GM23338 (cell line): ENCODE data around the gene GMPPA. TPM values are rescaled to one million over a fixed set of nuclear protein-coding genes. Genes with fewer than 3 reads are reported as not detected.

ENCODE experiments used
- ATAC-seq: fragments of 200-7000 bp; cut with Tn5 transposase; 3 replicates; pipeline ENCODE4 v1.9.1; 2020
- DNase-seq: peaks from one replicate; pipeline ENCODE4 v3.0.0-alpha.2; 2015; ENCODE audit warnings: low spot score
- H2AFZ ChIP-seq: fragments of 200-600 bp; sonication (generic); 2 replicates; pipeline ENCODE4 v1.8.0; 2016; ENCODE audit warnings: antibody characterized with exemption, mild to moderate bottlenecking, moderate library complexity
- H3F3A ChIP-seq: fragments of 200-600 bp; sonication (generic); replicated peaks from 2 replicates; pipeline ENCODE4 v1.8.0; 2017; ENCODE audit warnings: antibody characterized with exemption, mixed run types, low read depth
- H3K27ac ChIP-seq: fragments of 200-600 bp; sonication (generic); 2 replicates; pipeline ENCODE4 v1.6.1; 2016; ENCODE audit warnings: low read depth
- H3K27me3 ChIP-seq: fragments of 200-600 bp; sonication (generic); 2 replicates; pipeline ENCODE4 v1.8.0; 2016; ENCODE audit warnings: mild to moderate bottlenecking, mixed run types, moderate library complexity; ENCODE audit not compliant: insufficient read depth
- H3K36me3 ChIP-seq: fragments of 200-600 bp; sonication (generic); 2 replicates; pipeline ENCODE4 v1.8.0; 2016; ENCODE audit warnings: mild to moderate bottlenecking; ENCODE audit not compliant: insufficient read depth
- H3K4me1 ChIP-seq: fragments of 200-600 bp; sonication (generic); 2 replicates; pipeline ENCODE4 v1.8.0; 2016; ENCODE audit warnings: mild to moderate bottlenecking, moderate library complexity; ENCODE audit not compliant: insufficient read depth
- H3K4me2 ChIP-seq: fragments of 200-600 bp; sonication (generic); 2 replicates; pipeline ENCODE4 v1.7.1; 2017; ENCODE audit warnings: mixed run types
- H3K4me3 ChIP-seq: fragments of 200-600 bp; sonication (generic); 2 replicates; pipeline ENCODE4 v1.6.1; 2016; ENCODE audit warnings: mixed run types
- H3K79me2 ChIP-seq: fragments of 200-600 bp; sonication (generic); replicated peaks from 2 replicates; pipeline ENCODE4 v1.8.0; 2017; ENCODE audit warnings: mild to moderate bottlenecking; ENCODE audit not compliant: insufficient read depth
- H3K9me2 ChIP-seq: fragments of 200-600 bp; sonication (generic); 2 replicates; pipeline ENCODE4 v1.8.0; 2017; ENCODE audit not compliant: insufficient read depth
- H4K20me1 ChIP-seq: fragments of 200-600 bp; sonication (generic); replicated peaks from 2 replicates; pipeline ENCODE4 v1.8.0; 2017; ENCODE audit warnings: mild to moderate bottlenecking; ENCODE audit not compliant: insufficient read depth
- H3K27ac Mint-ChIP-seq: 2 replicates; pipeline ENCODE4 v1.8.0; 2020; ENCODE audit warnings: inconsistent platforms, mild to moderate bottlenecking, moderate library complexity, mixed read lengths
- H3K27me3 Mint-ChIP-seq: 3 replicates; pipeline ENCODE4 v1.8.0; 2022; ENCODE audit warnings: low read depth, mild to moderate bottlenecking, moderate library complexity, mixed read lengths, inconsistent platforms; ENCODE audit not compliant: insufficient read depth, poor library complexity
- H3K36me3 Mint-ChIP-seq: 3 replicates; pipeline ENCODE4 v1.8.0; 2021; ENCODE audit warnings: low read depth, mild to moderate bottlenecking, inconsistent platforms, moderate library complexity, mixed read lengths
- H3K4me1 Mint-ChIP-seq: 3 replicates; pipeline ENCODE4 v1.8.0; 2020; ENCODE audit warnings: mild to moderate bottlenecking, inconsistent platforms, mixed read lengths
- H3K4me3 Mint-ChIP-seq: 3 replicates; pipeline ENCODE4 v1.8.0; 2021; ENCODE audit warnings: moderate library complexity, mild to moderate bottlenecking, inconsistent platforms, mixed read lengths
- H3K9me3 Mint-ChIP-seq: 3 replicates; pipeline ENCODE4 v1.8.0; 2020; ENCODE audit warnings: moderate library complexity, mild to moderate bottlenecking, inconsistent platforms, mixed read lengths
- CREB1 ChIP-seq: fragments of 250-450 bp; sonication (Bioruptor Pico); IDR thresholded peaks from 2 replicates; pipeline ENCODE4 v1.5.0; 2020; ENCODE audit warnings: low read depth, mild to moderate bottlenecking, moderate library complexity
- ETS1 ChIP-seq: IDR thresholded peaks from 2 replicates; pipeline ENCODE4 v1.6.1; 2016; ENCODE audit warnings: antibody characterized with exemption
- JUNB ChIP-seq: IDR thresholded peaks from one replicate; pipeline ENCODE4 v1.6.1; 2016; ENCODE audit warnings: antibody characterized with exemption; ENCODE audit not compliant: unreplicated experiment
- NANOG ChIP-seq: IDR thresholded peaks from 2 replicates; pipeline ENCODE4 v1.6.1; 2016; ENCODE audit warnings: antibody characterized with exemption, borderline replicate concordance
- ZNF462 ChIP-seq: fragments of 250-450 bp; sonication (Bioruptor Pico); IDR thresholded peaks from 2 replicates; pipeline ENCODE4 v1.5.0; 2020; ENCODE audit warnings: mild to moderate bottlenecking, moderate library complexity
- polyA plus RNA-seq: library from polyadenylated mRNA; unstranded; fragments of >200 nt; fragmentation: Nextera tagmentation; extraction: Ambion mirVana; gene quantifications from 2 replicates; pipeline ENCODE4 v1.2.1, GENCODE V29; 2016
- total RNA-seq: library from RNA; depleted of rRNA; stranded (reverse); fragments of >200 nt; shearing (Covaris generic); gene quantifications from 2 replicates; pipeline ENCODE4 v1.2.3, GENCODE V29; 2014

GMPPA gene
- total and polyA plus RNA-seq, 2 experiments from 2014 or later = 27.0 to 33.8 TPM

- TF ChIP-seq ZNF462 (no peak), NANOG (no peak), CREB1 (CRISPR knock-in tag) (no peak)
These were observed 35.4 kb downstream of the GMPPA start (continued) for GRCh38 chr2:219533930-219534661.

- no peak for TF ChIP-seq JUNB
- no peak for TF ChIP-seq ZNF462
- no peak for TF ChIP-seq ETS1
- no peak for TF ChIP-seq CREB1 (CRISPR knock-in tag)
- H3K27me3 Mint-ChIP-seq = peaks cover 29% of the 10 kb centered on the region
- no peak overlapping the region for H3K27ac ChIP-seq
- no peak overlapping the region for H3K4me3 Mint-ChIP-seq
- ATAC-seq (no peak), DNase-seq (no peak)
- peaks cover 10% of the 10 kb centered on the region for H4K20me1 ChIP-seq
- H3K9me3 Mint-ChIP-seq = no peaks in the 10 kb centered on the region; the same call in 2 of the 3 replicates
- H3K36me3 ChIP-seq = peaks cover 9% of the 10 kb centered on the region
- H3K79me2 ChIP-seq = peaks cover 6% of the 10 kb centered on the region
- H3K4me3 ChIP-seq = no peak overlapping the region
- no peaks in the 10 kb centered on the region for H3K27me3 ChIP-seq
- H3K4me1 Mint-ChIP-seq = peaks cover 31% of the 10 kb centered on the region
- H3K4me2 ChIP-seq = no peak overlapping the region
- H3K27ac Mint-ChIP-seq = no peak overlapping the region
- H3K36me3 Mint-ChIP-seq = peaks cover 29% of the 10 kb centered on the region
- H2AFZ ChIP-seq = no peak overlapping the region
- H3K9me2 ChIP-seq = no peaks in the 10 kb centered on the region
- H3F3A ChIP-seq = peaks cover 14% of the 10 kb centered on the region; the same call in 1 of the 2 replicates
- peaks cover 20% of the 10 kb centered on the region; the same call in 1 of the 2 replicates for H3K4me1 ChIP-seq
These were observed 37.7 kb downstream of the GMPPA start for GRCh38 chr2:219536425-219536824.
